GM23248 (cell line): Measurements from ENCODE around the gene ROBO2.

ENCODE experiments used
- EZH2 ChIP-seq: fragments of 200-600 bp; sonication (generic); IDR thresholded peaks from 2 replicates; pipeline ENCODE4 v1.6.1; 2018; ENCODE audit warnings: antibody characterized with exemption, mild to moderate bottlenecking; ENCODE audit not compliant: insufficient read depth, poor library complexity, severe bottlenecking
- EZH2phosphoT487 ChIP-seq: fragments of 200-600 bp; sonication (generic); IDR thresholded peaks from 2 replicates; pipeline ENCODE4 v1.6.1; 2018; ENCODE audit warnings: antibody characterized with exemption, moderate library complexity, mild to moderate bottlenecking, low read depth; ENCODE audit not compliant: insufficient read depth

DNA sequence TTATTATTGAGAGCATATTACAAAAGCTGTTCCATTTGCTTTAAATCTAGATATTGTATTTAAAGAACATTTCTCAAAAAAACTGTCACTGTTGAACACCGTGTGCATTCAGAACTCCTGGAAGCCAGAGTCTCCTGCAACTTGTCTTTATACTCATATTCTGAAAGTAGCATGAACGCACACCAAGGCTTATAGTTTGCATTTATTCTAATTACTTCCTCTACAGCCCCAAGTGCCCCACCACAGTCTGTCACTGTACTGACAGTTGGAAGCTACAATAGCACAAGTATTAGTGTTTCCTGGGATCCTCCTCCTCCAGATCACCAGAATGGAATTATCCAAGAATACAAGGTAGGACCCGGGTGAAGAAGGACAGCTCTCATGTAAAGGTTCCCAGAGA is 537.4 kb downstream of the ROBO2 start:
- TF ChIP-seq EZH2phosphoT487 (no peak), EZH2 (no peak)
